Hematopoietic multipotent progenitor cell treated with erythropoietin and hydrocortisone succinate and interleukin-3 and kit ligand, for 8 days (in vitro differentiated cells): ENCODE results near the gene SLC9A7.

ENCODE experiments used
- DNase-seq: peaks from one replicate; pipeline ENCODE4 v3.0.0-alpha.2; 2015

SLC9A7 gene

GRCh38 chrX:46703980-46704379 lies 54.9 kb downstream of the SLC9A7 start:
- no peak for DNase-seq

DNA sequence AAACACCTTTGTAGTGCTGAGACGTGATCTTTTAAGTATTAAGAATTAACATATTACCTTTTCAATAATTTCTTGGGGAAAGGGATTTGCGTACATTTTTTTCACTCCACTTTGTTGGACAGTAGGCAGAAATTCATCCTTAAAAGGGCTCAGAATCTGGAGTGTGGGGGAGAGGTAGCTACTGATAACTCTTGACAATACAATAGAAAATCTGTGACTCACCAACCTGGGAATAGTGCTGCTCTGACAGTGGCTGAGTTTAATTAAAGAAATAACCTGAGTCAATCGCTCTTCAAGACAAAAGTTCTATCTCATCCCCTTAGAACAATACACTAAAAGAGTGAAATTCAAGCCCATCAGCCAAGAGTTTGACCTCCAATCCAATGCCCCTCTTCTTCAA lies 60.2 kb downstream of the SLC9A7 start:
- no peak for DNase-seq

DNA sequence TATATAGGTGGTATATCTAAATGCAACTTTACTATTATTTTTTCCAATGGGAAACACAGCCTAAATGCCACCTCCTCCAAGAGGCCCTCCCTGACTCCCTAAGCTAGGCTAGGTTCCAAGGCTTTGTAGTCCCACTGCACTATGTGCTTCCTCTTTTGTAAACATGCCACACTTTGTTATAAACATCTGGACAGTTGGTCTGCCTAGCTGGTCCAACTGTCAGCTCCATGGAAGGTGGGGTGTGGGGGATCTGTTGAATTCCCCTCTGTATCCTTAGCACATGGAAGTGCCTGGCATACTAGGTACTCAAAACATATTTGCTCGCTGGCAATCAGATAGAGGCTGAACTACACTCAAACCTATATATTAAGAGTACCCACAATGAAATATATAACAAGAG lies 63.4 kb downstream of the SLC9A7 start:
- no peak for DNase-seq

- DNase-seq = no peak
These were observed 64.4 kb downstream of the SLC9A7 start for GRCh38 chrX:46694549-46694948.

GRCh38 chrX:46693149-46693548 lies 65.8 kb downstream of the SLC9A7 start:
- no peak for DNase-seq

DNA sequence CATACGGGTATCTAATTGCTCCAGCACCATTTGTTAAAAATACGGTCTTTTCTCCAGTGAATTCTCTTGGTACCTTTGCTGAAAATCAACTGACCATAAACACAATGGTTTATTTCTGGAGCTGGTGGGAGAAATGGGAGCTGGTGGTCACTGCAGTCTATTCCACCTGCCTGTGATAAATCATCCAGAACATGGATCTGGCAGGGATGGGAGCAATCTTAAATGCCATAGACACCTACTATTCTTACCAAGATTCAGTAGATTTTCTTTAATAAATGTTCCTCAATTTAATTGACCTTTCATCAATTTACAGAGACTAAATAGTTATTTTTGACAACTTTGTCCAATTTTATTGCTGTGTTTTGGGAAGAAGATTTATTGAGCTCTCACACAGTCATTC lies 68.1 kb downstream of the SLC9A7 start:
- no peak for DNase-seq

GRCh38 chrX:46687619-46688018 lies 71.3 kb downstream of the SLC9A7 start:
- no peak for DNase-seq

- DNase-seq = peak; percentile 52
These were observed 72.8 kb downstream of the SLC9A7 start for GRCh38 chrX:46686003-46686645.

DNA sequence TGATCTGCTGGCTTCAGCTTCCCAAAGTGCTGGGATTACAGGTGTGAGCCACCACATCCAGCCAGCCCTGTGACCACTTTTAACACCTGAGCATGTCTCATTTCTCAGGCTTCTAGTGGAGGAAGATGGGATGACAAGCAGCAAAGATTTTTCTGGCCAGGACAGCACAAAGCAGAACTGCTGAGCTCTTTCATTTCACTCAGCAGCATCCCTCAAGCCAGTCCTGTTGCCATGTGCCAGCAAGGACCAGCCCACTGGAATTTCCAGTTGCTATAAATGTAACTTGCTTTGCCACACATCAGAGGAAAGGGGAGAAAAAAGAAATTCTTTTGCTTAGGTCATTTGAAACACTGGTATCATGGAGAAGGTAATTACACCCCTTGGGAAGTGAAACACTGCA lies 75.9 kb downstream of the SLC9A7 start:
- DNase-seq = no peak

- DNase-seq = no peak
These were observed 77.1 kb downstream of the SLC9A7 start for GRCh38 chrX:46681849-46682248.

- DNase-seq = no peak
These were observed 80.7 kb downstream of the SLC9A7 start for GRCh38 chrX:46678232-46678631.

- DNase-seq = no peak
These were observed 82.2 kb downstream of the SLC9A7 start for GRCh38 chrX:46676399-46677356.

- DNase-seq = no peak
These were observed 85.1 kb downstream of the SLC9A7 start for GRCh38 chrX:46673620-46674359.

GRCh38 chrX:46670316-46670715 lies 88.6 kb downstream of the SLC9A7 start:
- no peak for DNase-seq

GRCh38 chrX:46666831-46667230 lies 92.1 kb downstream of the SLC9A7 start:
- DNase-seq = no peak

- no peak for DNase-seq
These were observed 93.4 kb downstream of the SLC9A7 start for GRCh38 chrX:46665232-46666152.

GRCh38 chrX:46662188-46662958 lies 96.5 kb downstream of the SLC9A7 start:
- DNase-seq = peak; percentile 12

DNA sequence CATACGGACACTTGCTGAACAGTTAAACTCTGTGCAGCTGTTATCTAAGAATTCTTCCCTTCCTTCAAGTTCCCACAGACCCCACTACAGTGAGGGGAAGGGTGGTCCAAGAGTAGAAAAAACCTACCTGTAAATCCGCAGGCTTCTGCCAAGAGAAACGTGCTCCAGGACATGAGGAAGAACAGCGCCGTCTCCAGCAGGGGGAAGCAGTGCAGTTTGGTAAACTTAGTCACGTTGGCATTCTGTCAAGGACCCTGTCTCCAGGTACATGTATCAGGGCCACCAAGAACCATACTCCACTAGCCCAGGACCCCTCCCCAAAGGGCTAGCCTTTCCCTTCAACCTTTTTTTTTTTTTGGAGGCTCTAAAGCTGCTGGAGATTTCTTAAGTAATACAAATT lies 105.4 kb downstream of the SLC9A7 start:
- DNase-seq = peak; percentile 26

DNA sequence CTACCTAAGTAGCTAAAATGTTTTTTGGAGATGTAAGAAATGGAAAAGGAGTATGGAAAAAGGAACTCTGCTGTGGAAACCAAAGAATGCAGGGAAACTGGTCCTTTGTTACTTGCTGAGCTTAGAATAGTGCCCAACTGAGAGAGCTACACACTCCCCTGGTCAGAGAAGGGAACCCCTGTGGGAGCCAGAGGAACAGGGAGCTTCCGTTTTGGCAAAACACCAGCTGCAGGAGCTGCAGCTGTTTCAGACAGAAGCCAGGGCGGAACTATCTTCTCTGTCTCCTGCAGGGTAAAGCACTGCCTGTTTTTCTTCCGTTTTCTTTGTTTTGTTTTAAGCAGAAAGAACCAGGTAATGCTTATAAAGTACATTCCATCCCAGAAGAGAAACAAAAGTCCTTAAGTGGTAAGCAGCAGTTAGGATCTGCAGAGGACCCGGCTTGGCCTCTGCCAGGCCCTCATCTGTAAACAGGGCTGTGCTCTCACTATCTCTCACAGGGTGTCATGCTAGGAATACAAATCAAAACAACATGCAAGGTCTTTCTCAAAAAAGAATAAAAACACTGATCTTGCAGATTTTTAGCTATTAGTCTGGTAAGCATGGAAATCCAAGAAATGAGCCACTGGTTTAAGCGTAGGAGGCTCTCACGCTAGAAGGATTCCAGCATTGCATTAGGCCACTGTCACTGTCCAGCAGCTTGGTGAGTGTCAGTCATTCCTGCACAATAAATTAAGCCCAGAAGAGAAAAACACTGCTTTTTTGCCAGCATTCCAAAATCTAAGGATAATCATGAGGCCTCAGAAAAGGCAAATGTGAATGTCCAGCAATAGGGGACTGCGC lies 109.3 kb downstream of the SLC9A7 start:
- peak; percentile 24 for DNase-seq

GRCh38 chrX:46648660-46649059 lies 110.3 kb downstream of the SLC9A7 start:
- no peak for DNase-seq

DNA sequence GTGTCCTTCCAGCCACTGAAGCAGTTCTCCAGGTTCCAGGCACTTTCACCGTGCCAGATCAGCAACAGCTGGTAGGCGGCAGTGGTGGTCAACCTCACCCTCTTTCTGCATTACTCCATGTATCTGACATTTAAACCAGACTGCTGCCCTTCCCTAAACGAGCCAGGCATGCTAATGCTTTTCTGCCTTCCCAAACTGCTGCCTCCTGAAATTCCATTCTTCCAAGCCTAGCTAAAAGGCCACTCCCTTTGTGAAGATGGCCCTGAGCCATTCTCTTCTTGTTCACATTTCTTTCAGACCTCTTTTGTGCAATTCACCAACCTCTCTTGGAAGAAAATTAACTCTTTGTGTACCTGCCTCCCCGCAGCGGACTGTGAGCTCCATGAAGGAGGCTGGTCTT lies 111.7 kb downstream of the SLC9A7 start:
- DNase-seq = no peak
